Activated T-cell treated with anti-CD3 and anti-CD28 coated beads, Interleukin-2, amount 50 U/mL, for 72 hours (primary cell): ENCODE data around the gene ZC3H7B. TPM values are rescaled to one million over a fixed set of nuclear protein-coding genes. Genes with fewer than 3 reads are reported as not detected.
"Not testable (repeated sequence)": the region's sequence is repeated elsewhere in the genome, so short reads cannot be mapped to it uniquely, and the experiment has no call there.

Experiments used
- ATAC-seq, 2 donors: fragments of 150-1000 bp; cut with Tn5 transposase; replicated peaks in 1 of 2; 2 replicates each; pipeline ENCODE4 v1.10.0; 2021; ENCODE audit warnings: moderate library complexity in 2 of 2, mild to moderate bottlenecking in 1 of 2
- DNase-seq, 2 donors: peaks; one replicate each; pipeline ENCODE4 v3.0.0; 2021 to 2022; ENCODE audit warnings: mixed read lengths in 1 of 2
- H3K27ac Mint-ChIP-seq: one replicate; pipeline ENCODE4 v1.8.0; 2022; ENCODE audit warnings: mild to moderate bottlenecking, moderate library complexity, mixed read lengths
- H3K27me3 Mint-ChIP-seq: one replicate; pipeline ENCODE4 v1.8.0; 2022; ENCODE audit warnings: low read depth, mixed read lengths
- H3K36me3 Mint-ChIP-seq, 2 donors: one replicate each; pipeline ENCODE4 v1.8.0; 2022; ENCODE audit warnings: mixed read lengths in 2 of 2, mild to moderate bottlenecking in 1 of 2; ENCODE audit not compliant: insufficient read depth in 2 of 2
- H3K4me1 Mint-ChIP-seq: one replicate; pipeline ENCODE4 v1.8.0; 2022; ENCODE audit warnings: low read depth, mixed read lengths
- H3K4me3 Mint-ChIP-seq, 2 donors: one replicate each; pipeline ENCODE4 v1.8.0; 2022; ENCODE audit warnings: mild to moderate bottlenecking in 2 of 2, mixed read lengths in 2 of 2, moderate library complexity in 2 of 2
- H3K9me3 Mint-ChIP-seq, 2 donors: one replicate each; pipeline ENCODE4 v1.8.0; 2022; ENCODE audit warnings: mixed read lengths in 2 of 2
- total RNA-seq, 2 donors: library from RNA; stranded (reverse); gene quantifications; one replicate each; pipeline ENCODE4 v1.2.3, GENCODE V29; 2022

The ZC3H7B gene
- 10 to 100 TPM; 46.1 to 52.4 TPM for total RNA-seq

GRCh38 chr22:41301085-41302020 is at the start of gene ZC3H7B:
Gene ZC3H7B, plus strand, starts transcription at chr22:41301525. Its CDS starts 19,136 bp downstream, at chr22:41320661.
- peak; percentile 86 to 89 for DNase-seq
- H3K4me3 Mint-ChIP-seq = peak within 1 kb of the TSS; percentile 77 to 80
- peaks cover 38% of the 10 kb centered on the region for H3K4me1 Mint-ChIP-seq
- H3K27ac Mint-ChIP-seq = peak within 1 kb of the TSS; percentile 74
- peaks cover 0 to 1% of the 10 kb centered on the region in 2 donors for H3K36me3 Mint-ChIP-seq
- H3K27me3 Mint-ChIP-seq = no peaks in the 10 kb centered on the region
- H3K9me3 Mint-ChIP-seq = no peaks in the 10 kb centered on the region
- ATAC-seq = peak; percentile 99

GRCh38 chr22:41252365-41252764 is 49.0 kb upstream of the ZC3H7B start:
- ATAC-seq = no peak
- Mint-ChIP-seq H3K4me3 (no peak overlapping the region), H3K9me3 (no peaks in the 10 kb centered on the region), H3K4me1 (no peaks in the 10 kb centered on the region), H3K27ac (no peak overlapping the region), H3K36me3 (peaks cover 5 to 31% of the 10 kb centered on the region in 2 donors), H3K27me3 (no peaks in the 10 kb centered on the region)
- DNase-seq = no peak

GRCh38 chr22:41254230-41254629 is 47.1 kb upstream of the ZC3H7B start:
- no peak for DNase-seq
- H3K36me3 Mint-ChIP-seq = peaks cover 8 to 36% of the 10 kb centered on the region in 2 donors
- no peaks in the 10 kb centered on the region for H3K9me3 Mint-ChIP-seq
- H3K27me3 Mint-ChIP-seq = no peaks in the 10 kb centered on the region
- ATAC-seq = no peak
- H3K27ac Mint-ChIP-seq = no peak overlapping the region
- no peak overlapping the region for H3K4me3 Mint-ChIP-seq
- H3K4me1 Mint-ChIP-seq = no peaks in the 10 kb centered on the region

GRCh38 chr22:41256254-41257253 is 44.8 kb upstream of the ZC3H7B start:
- H3K27ac Mint-ChIP-seq = peak overlapping the region; percentile 15
- H3K9me3 Mint-ChIP-seq = no peaks in the 10 kb centered on the region
- ATAC-seq (no peak), DNase-seq (no peak)
- no peak overlapping the region for H3K4me3 Mint-ChIP-seq
- no peaks in the 10 kb centered on the region for H3K4me1 Mint-ChIP-seq
- H3K36me3 Mint-ChIP-seq = peaks cover 4 to 29% of the 10 kb centered on the region in 2 donors
- no peaks in the 10 kb centered on the region for H3K27me3 Mint-ChIP-seq

GRCh38 chr22:41257696-41258095 is 43.6 kb upstream of the ZC3H7B start:
- DNase-seq (no peak), ATAC-seq (no peak)
- Mint-ChIP-seq H3K4me1 (no peaks in the 10 kb centered on the region), H3K27ac (no peak overlapping the region), H3K36me3 (peaks cover 4 to 28% of the 10 kb centered on the region in 2 donors), H3K27me3 (no peaks in the 10 kb centered on the region), H3K4me3 (no peak overlapping the region), H3K9me3 (no peaks in the 10 kb centered on the region)

- not testable (repeated sequence) for H3K27me3 Mint-ChIP-seq, H3K4me1 Mint-ChIP-seq, H3K9me3 Mint-ChIP-seq, H3K27ac Mint-ChIP-seq, DNase-seq, H3K4me3 Mint-ChIP-seq, ATAC-seq
- peaks cover 6 to 27% of the 10 kb centered on the region in 2 donors for H3K36me3 Mint-ChIP-seq
Observed at GRCh38 chr22:41259756-41260155, 41.6 kb upstream of the ZC3H7B start.

GRCh38 chr22:41260871-41261270 is 40.5 kb upstream of the ZC3H7B start:
- Mint-ChIP-seq H3K4me3 (no peak overlapping the region), H3K4me1 (no peaks in the 10 kb centered on the region), H3K27ac (no peak overlapping the region), H3K9me3 (no peaks in the 10 kb centered on the region), H3K27me3 (no peaks in the 10 kb centered on the region), H3K36me3 (peaks cover 8 to 29% of the 10 kb centered on the region in 2 donors)
- no peak for ATAC-seq
- no peak for DNase-seq

GRCh38 chr22:41261541-41262249 is 39.6 kb upstream of the ZC3H7B start:
- Mint-ChIP-seq H3K4me1 (no peaks in the 10 kb centered on the region), H3K4me3 (no peak overlapping the region), H3K27ac (no peak overlapping the region), H3K27me3 (no peaks in the 10 kb centered on the region), H3K36me3 (peaks cover 10 to 31% of the 10 kb centered on the region in 2 donors), H3K9me3 (no peaks in the 10 kb centered on the region)
- no peak for DNase-seq
- ATAC-seq = no peak

- Mint-ChIP-seq H3K27ac (no peak overlapping the region), H3K4me3 (no peak overlapping the region)
Observed at GRCh38 chr22:41262250-41262765, 39.0 kb upstream of the ZC3H7B start.

GRCh38 chr22:41263704-41264103 is 37.6 kb upstream of the ZC3H7B start:
- Mint-ChIP-seq H3K27ac (no peak overlapping the region), H3K27me3 (no peaks in the 10 kb centered on the region), H3K36me3 (peaks cover 10 to 24% of the 10 kb centered on the region in 2 donors), H3K4me3 (no peak overlapping the region), H3K9me3 (no peaks in the 10 kb centered on the region), H3K4me1 (no peaks in the 10 kb centered on the region)
- ATAC-seq (no peak), DNase-seq (no peak)

More at GRCh38 chr22:41262250-41262765, 39.0 kb upstream of the ZC3H7B start:
- ATAC-seq (no peak), DNase-seq (no peak)
- Mint-ChIP-seq H3K9me3 (no peaks in the 10 kb centered on the region), H3K27me3 (no peaks in the 10 kb centered on the region), H3K36me3 (peaks cover 10 to 26% of the 10 kb centered on the region in 2 donors), H3K4me1 (no peaks in the 10 kb centered on the region)

GRCh38 chr22:41264408-41264941 is 36.9 kb upstream of the ZC3H7B start:
- Mint-ChIP-seq H3K4me1 (no peaks in the 10 kb centered on the region), H3K27ac (no peak overlapping the region), H3K9me3 (no peaks in the 10 kb centered on the region), H3K36me3 (peaks cover 9 to 24% of the 10 kb centered on the region in 2 donors), H3K27me3 (no peaks in the 10 kb centered on the region), H3K4me3 (no peak overlapping the region)
- ATAC-seq (no peak), DNase-seq (no peak)

- Mint-ChIP-seq H3K4me1 (peaks cover 6% of the 10 kb centered on the region), H3K9me3 (no peaks in the 10 kb centered on the region), H3K4me3 (no peak overlapping the region), H3K36me3 (peaks cover 13 to 28% of the 10 kb centered on the region in 2 donors), H3K27me3 (no peaks in the 10 kb centered on the region), H3K27ac (no peak overlapping the region)
- ATAC-seq (no peak), DNase-seq (no peak)
Observed at GRCh38 chr22:41267958-41268357, 33.4 kb upstream of the ZC3H7B start.
